Esophagus muscularis mucosa (tissue), 4 donors: ENCODE measurements around the gene GYPC. TPM values are rescaled to one million over a fixed set of nuclear protein-coding genes. Genes with fewer than 3 reads are reported as not detected.
"Not testable (repeated sequence)": the region's sequence is repeated elsewhere in the genome, so short reads cannot be mapped to it uniquely, and the experiment has no call there.

Source experiments
- DNase-seq: peaks from one replicate; pipeline ENCODE4 v3.0.0-alpha.2; 2017; ENCODE audit errors: extremely low spot score
- H3K27ac ChIP-seq, 4 donors: fragments of 200-600 bp; sonication (generic); replicated peaks in 1 of 4; 1 replicate in 3 of 4; 2 replicates in 1 of 4; pipeline ENCODE4 v1.5.1; 2016 to 2019; ENCODE audit warnings: mild to moderate bottlenecking in 1 of 4
- H3K27me3 ChIP-seq, 4 donors: fragments of 200-600 bp; sonication (generic); one replicate each; pipeline versions ENCODE4 v1.5.1 to v1.6.0; 2016 to 2019
- H3K36me3 ChIP-seq, 4 donors: fragments of 200-600 bp; sonication (generic); one replicate each; pipeline ENCODE4 v1.5.1; 2016 to 2019
- H3K4me1 ChIP-seq, 4 donors: fragments of 200-600 bp; sonication (generic); one replicate each; pipeline ENCODE4 v1.5.1; 2016 to 2019
- H3K4me3 ChIP-seq, 4 donors: fragments of 200-600 bp; sonication (generic); 1 replicate in 2 of 4; 2 replicates in 2 of 4; pipeline ENCODE4 v1.5.1; 2016 to 2019; ENCODE audit warnings: mild to moderate bottlenecking in 4 of 4, moderate library complexity in 1 of 4
- H3K9me3 ChIP-seq, 4 donors: fragments of 200-600 bp; sonication (generic); 1 replicate in 3 of 4; 2 replicates in 1 of 4; pipeline ENCODE4 v1.5.1; 2016 to 2019
- EP300 ChIP-seq: sonication (generic); formaldehyde crosslinking; IDR thresholded peaks from one replicate; pipeline ENCODE4 v1.6.1; 2017; ENCODE audit warnings: antibody characterized with exemption
- POLR2A ChIP-seq: fragments of 450-650 bp; IDR thresholded peaks from one replicate; pipeline ENCODE4 v1.6.1; 2017; ENCODE audit warnings: antibody characterized with exemption, moderate library complexity, mild to moderate bottlenecking, low read depth
- POLR2AphosphoS5 ChIP-seq, 2 donors: sonication (generic); formaldehyde crosslinking; IDR thresholded peaks; one replicate each; pipeline ENCODE4 v1.6.1; 2017; ENCODE audit warnings: antibody characterized with exemption in 2 of 2
- WGBS: methylation state at CpG from one replicate; pipeline ENCODE4 v1.1.5; 2018; 5-methylcytosine and 5-hydroxymethylcytosine counted together
- intact Hi-C: fragments of 100-400 bp; cut with DNase I; formaldehyde crosslinking; loops from one replicate; pipeline ENCODE4 v1.15.1; 2023
- total RNA-seq, 4 donors: library from RNA; depleted of rRNA; stranded (reverse); fragments of >200 nt; gene quantifications; one replicate each; pipeline versions ENCODE4 v1.1.0 to v1.2.1, GENCODE V29; 2016
- TF ChIP-seq, protein P1 (sequence below), 3 experiments: fragments of 200-600 bp in 2 of 3; fragments of 450-650 bp in 1 of 3; sonication (generic) in 2 of 3; IDR thresholded peaks; one replicate each; pipeline ENCODE4 v1.5.1; 2017 to 2019; ENCODE audit warnings: antibody characterized with exemption in 3 of 3, mild to moderate bottlenecking in 2 of 3, moderate library complexity in 1 of 3

The GYPC gene
- total RNA-seq, 4 donors from 2014 or later, result 119 to 197 (median 167) TPM

DNA sequence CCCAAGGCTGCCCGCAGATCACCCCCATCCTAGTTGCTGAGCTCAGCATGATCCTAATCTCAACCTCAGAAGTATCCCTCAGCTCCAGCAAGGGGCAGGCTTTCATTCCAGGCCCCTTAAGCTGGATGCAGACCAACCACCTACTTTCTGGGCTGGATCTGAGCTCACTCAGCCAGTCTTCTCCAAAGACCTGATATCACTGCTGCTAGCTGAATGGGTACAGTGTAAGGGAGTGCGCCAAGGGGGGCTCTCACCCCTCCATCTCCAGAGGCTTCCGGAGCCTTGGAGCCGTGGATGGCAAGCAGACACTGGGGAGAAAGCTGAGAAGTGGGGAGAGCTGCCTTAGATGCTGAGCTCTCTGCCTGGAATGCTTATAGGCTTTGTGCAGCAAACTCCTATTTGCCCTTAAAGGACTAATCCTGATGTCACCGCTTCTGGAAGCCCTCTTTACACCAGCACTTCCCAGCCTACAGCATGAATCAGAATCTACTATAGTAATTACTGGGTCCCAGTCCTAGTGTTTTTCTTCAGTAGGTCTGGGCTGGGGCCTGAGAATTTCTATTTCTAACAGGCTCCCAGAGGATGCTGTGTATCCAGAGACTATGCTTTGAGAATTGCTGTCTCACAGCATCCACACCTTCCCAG, 31.0 kb downstream of the GYPC start:
- Histone ChIP-seq H3K27me3 (no peaks in the 10 kb centered on the region), H3K36me3 (peaks cover 0 to 49% (median 31%) of the 10 kb centered on the region in 4 donors), H3K9me3 (no peaks in the 10 kb centered on the region), H3K4me3 (no peak overlapping the region), H3K4me1 (peaks cover 11 to 31% (median 22%) of the 10 kb centered on the region in 4 donors), H3K27ac (no peak overlapping the region)
- DNase-seq, result no peak
- TF ChIP-seq EP300 (no peak), POLR2A (no peak)
- TF ChIP-seq, protein P1, sequence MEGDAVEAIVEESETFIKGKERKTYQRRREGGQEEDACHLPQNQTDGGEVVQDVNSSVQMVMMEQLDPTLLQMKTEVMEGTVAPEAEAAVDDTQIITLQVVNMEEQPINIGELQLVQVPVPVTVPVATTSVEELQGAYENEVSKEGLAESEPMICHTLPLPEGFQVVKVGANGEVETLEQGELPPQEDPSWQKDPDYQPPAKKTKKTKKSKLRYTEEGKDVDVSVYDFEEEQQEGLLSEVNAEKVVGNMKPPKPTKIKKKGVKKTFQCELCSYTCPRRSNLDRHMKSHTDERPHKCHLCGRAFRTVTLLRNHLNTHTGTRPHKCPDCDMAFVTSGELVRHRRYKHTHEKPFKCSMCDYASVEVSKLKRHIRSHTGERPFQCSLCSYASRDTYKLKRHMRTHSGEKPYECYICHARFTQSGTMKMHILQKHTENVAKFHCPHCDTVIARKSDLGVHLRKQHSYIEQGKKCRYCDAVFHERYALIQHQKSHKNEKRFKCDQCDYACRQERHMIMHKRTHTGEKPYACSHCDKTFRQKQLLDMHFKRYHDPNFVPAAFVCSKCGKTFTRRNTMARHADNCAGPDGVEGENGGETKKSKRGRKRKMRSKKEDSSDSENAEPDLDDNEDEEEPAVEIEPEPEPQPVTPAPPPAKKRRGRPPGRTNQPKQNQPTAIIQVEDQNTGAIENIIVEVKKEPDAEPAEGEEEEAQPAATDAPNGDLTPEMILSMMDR (IDR thresholded peaks at IDR 0.05), result no peak
- intact Hi-C loops, result no loop called here
- 89% methylated on average over 5 of the region's 5 CpGs for WGBS

DNA sequence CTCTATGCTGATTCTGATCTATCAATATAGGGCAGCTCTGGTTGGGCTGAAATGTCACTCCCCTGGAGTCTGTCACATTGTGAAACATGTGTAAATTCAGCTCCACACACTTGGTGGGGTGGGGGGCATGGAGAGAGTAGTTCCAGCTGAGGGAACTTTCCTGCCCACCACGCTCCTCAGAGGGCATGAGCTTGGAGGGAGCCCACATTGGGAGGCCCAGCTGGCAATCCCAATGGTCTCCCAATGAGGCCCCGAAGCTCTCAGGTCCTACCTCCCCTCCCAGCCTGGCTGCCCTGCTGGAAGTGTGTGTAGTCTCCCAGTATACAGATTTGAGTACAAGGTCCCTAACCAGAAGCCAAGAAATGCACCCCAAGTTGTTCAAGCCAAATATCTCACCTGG, 31.5 kb downstream of the GYPC start:
- no peak for DNase-seq
- no peak overlapping the region for H3K4me3 ChIP-seq
- TF ChIP-seq POLR2A (no peak), EP300 (no peak), POLR2AphosphoS5 (IDR thresholded peaks at IDR 0.05) (no peak)
- TF ChIP-seq, protein P1 (IDR thresholded peaks at IDR 0.05), result no peak
- intact Hi-C loops, result no loop called here
- WGBS, result 67% methylated on average over 1 of the region's 2 CpGs
- no peak overlapping the region for H3K27ac ChIP-seq
- H3K9me3 ChIP-seq, result no peaks in the 10 kb centered on the region
- peaks cover 0 to 45% (median 30%) of the 10 kb centered on the region in 4 donors for H3K36me3 ChIP-seq
- H3K27me3 ChIP-seq, result no peaks in the 10 kb centered on the region
- H3K4me1 ChIP-seq, result peaks cover 7 to 32% (median 22%) of the 10 kb centered on the region in 4 donors

DNA sequence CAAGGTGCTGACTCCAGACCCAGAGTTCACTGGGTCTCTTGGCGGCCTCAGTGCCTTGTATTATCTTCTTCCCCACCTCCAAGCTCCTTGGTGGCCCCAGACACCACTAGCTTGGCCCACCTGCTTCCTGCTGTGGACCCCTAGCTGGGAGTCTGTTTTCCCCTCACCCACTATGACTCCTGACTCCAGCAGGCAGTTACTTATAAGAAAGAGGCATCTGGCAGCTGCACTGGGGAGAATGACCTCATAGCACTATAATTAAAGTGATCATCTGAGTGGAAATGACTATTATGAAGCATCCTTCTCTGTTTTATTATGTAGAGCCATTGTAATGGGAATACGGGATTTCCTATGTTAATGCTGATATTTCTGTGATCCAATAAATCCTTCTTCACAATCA, 32.6 kb downstream of the GYPC start:
- intact Hi-C loops, H3K27me3 ChIP-seq, DNase-seq, H3K4me3 ChIP-seq, H3K9me3 ChIP-seq, H3K27ac ChIP-seq: not testable (repeated sequence)
- Histone ChIP-seq H3K4me1 (peaks cover 7 to 34% (median 22%) of the 10 kb centered on the region in 4 donors), H3K36me3 (peaks cover 4 to 46% (median 28%) of the 10 kb centered on the region in 4 donors)
- WGBS, result 56% methylated on average over 2 of the region's 2 CpGs

DNA sequence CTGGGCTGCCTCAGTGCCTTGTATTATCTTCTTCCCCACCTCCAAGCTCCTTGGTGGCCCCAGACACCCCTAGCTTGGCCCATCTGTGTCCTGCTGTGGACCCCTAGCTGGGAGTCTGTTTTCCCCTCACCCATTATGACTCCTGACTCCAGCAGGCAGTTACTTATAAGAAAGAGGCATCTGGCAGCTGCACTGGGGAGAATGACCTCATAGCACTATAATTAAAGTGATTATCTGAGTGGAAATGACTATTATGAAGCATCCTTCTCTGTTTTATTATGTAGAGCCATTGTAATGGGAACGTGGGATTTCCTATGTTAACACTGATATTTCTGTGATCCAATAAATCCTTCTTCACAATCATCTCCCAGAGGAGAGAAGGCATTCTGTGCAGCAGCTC, 36.3 kb downstream of the GYPC start:
- peaks cover 30 to 58% (median 46%) of the 10 kb centered on the region in 4 donors for H3K36me3 ChIP-seq
- H3K27me3 ChIP-seq, DNase-seq, H3K27ac ChIP-seq, intact Hi-C loops, H3K4me3 ChIP-seq, H3K9me3 ChIP-seq: not testable (repeated sequence)
- H3K4me1 ChIP-seq, result peaks cover 4 to 33% (median 17%) of the 10 kb centered on the region in 4 donors
- 22% methylated on average over 1 of the region's 1 CpG for WGBS

DNA sequence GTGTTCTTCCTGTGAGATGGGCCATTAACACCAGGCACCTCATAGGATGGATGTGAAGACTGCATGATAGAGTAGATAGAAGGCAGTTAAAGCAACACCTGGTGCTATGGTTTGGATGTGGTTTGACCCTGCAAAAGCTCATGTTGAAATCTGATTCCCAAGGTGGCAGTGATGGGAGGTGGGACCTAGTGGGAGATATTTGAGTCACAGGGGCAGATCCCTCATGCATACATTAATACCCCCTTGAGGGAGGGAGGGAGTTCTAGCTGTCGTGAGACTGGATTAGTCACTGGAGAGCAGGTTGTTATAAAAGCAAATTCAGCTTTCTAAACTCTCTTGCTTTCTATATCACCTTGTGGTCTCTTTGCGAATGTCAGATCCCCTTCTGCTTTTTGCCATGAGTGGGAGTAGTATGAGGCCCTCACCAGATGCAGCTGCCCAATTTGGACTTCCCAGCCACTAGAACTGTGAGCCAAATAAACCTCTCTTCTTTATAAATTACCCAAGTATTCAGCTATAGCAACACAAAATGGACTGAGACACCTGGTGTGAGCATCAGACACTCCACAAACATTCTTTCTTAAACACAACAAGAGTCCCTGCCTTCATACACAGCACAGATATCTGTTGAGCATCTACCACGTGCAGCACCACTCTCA, 37.1 kb downstream of the GYPC start:
- H3K27ac ChIP-seq, H3K9me3 ChIP-seq, intact Hi-C loops, H3K27me3 ChIP-seq, H3K4me3 ChIP-seq, DNase-seq: not testable (repeated sequence)
- WGBS, result 80% methylated on average over 3 of the region's 3 CpGs
- H3K4me1 ChIP-seq, result peaks cover 4 to 28% (median 11%) of the 10 kb centered on the region in 4 donors
- H3K36me3 ChIP-seq, result peaks cover 30 to 66% (median 54%) of the 10 kb centered on the region in 4 donors

DNA sequence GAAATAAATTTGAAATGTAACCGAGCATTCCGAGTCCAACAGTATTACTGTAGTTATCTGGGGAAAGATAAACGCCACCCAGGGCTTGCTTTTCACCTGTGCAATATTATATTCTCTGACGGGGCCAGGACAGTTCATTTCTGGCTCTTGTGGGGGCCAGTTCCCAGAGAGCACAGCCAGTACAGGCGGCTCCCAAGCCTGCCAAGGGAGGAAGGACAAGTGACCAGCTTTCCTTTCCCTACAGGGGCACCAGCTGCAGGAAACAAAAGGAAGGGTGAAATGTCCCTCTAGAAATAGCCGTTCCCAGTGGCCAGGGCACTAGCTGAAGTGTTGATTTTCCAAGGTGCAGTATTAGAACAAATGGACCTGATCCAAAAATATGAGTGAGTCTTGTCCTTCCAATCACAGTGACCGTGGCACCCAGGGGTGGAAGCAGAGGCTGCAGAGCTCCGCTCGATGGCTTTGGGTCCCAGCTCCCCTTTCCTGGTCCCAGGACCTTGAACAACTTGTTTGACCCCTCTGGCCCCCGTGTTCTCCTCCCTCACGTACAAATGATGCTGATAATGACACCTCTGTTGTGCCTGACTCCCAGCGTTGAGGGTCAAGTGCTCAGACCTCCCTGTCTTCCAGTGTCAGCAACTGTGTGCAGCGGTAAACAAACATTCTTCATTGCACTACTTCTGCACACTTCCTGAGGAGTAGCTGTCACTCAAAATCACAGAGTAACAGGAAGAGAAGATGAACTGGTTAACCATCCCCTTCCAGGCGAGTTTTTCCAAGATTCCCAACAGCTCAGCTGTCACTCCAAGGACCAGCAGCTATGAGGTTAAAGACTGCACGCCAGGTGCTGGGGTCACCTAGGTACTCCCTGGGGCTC, 40.9 kb downstream of the GYPC start:
- Histone ChIP-seq H3K36me3 (peaks cover 30 to 55% (median 52%) of the 10 kb centered on the region in 4 donors), H3K4me3 (no peak overlapping the region), H3K27me3 (no peaks in the 10 kb centered on the region), H3K27ac (no peak overlapping the region), H3K4me1 (peaks cover 23 to 38% (median 30%) of the 10 kb centered on the region in 4 donors), H3K9me3 (no peaks in the 10 kb centered on the region)
- TF ChIP-seq, protein P1 (IDR thresholded peaks at IDR 0.05), result no peak
- TF ChIP-seq POLR2AphosphoS5 (IDR thresholded peaks at IDR 0.05), result no peak
- TF ChIP-seq EP300, result no peak
- no peak for TF ChIP-seq POLR2A
- intact Hi-C loops, result no loop called here
- no peak for DNase-seq
- WGBS, result 91% methylated on average over 14 of the region's 15 CpGs
